Vagina (tissue), 2 donors: ENCODE results near the gene PRKAG2. TPM values are rescaled to one million over a fixed set of nuclear protein-coding genes. Genes with fewer than 3 reads are reported as not detected.
A peak's percentile ranks its signal among the peaks of the same experiment; 100 is the strongest.

Experiments used
- DNase-seq, 2 donors: peaks; one replicate each; pipeline ENCODE4 v3.0.0-alpha.2; 2017; ENCODE audit errors: extremely low spot score in 2 of 2
- H3K27ac ChIP-seq: fragments of 200-600 bp; sonication (generic); one replicate; pipeline ENCODE4 v1.5.1; 2019
- H3K27me3 ChIP-seq: fragments of 200-600 bp; sonication (generic); one replicate; pipeline ENCODE4 v1.5.1; 2019
- H3K36me3 ChIP-seq, 2 donors: fragments of 200-600 bp; sonication (generic); one replicate each; pipeline ENCODE4 v1.5.1; 2017 to 2019
- H3K4me1 ChIP-seq: fragments of 200-600 bp; sonication (generic); one replicate; pipeline ENCODE4 v1.5.1; 2019
- H3K4me3 ChIP-seq, 2 donors: fragments of 200-600 bp; sonication (generic); 1 replicate in 1 of 2; 2 replicates in 1 of 2; pipeline ENCODE4 v1.5.1; 2016 to 2019
- H3K9me3 ChIP-seq: fragments of 200-600 bp; sonication (generic); one replicate; pipeline ENCODE4 v1.5.1; 2019
- POLR2A ChIP-seq, 2 donors: fragments of 450-650 bp; IDR thresholded peaks; one replicate each; pipeline ENCODE4 v1.6.1; 2017; ENCODE audit warnings: antibody characterized with exemption in 2 of 2, mild to moderate bottlenecking in 2 of 2, moderate library complexity in 2 of 2
- POLR2AphosphoS5 ChIP-seq, 2 donors: sonication (generic); formaldehyde crosslinking; IDR thresholded peaks; one replicate each; pipeline ENCODE4 v1.9.0; 2017; ENCODE audit warnings: antibody characterized with exemption in 2 of 2, mild to moderate bottlenecking in 2 of 2, low read depth in 1 of 2; ENCODE audit not compliant: insufficient read depth in 1 of 2
- intact Hi-C: fragments of 100-400 bp; cut with DNase I; formaldehyde crosslinking; loops from one replicate; pipeline ENCODE4 v1.15.1; 2023
- total RNA-seq: library from RNA; depleted of rRNA; stranded (reverse); fragments of >200 nt; gene quantifications from one replicate; pipeline ENCODE4 v1.2.3, GENCODE V29; 2016
- TF ChIP-seq, protein P1 (sequence below), 3 experiments: fragments of 450-650 bp in 2 of 3; fragments of 200-600 bp in 1 of 3; sonication (generic) in 1 of 3; IDR thresholded peaks; one replicate each; pipeline ENCODE4 v1.5.1; 2017 to 2019; ENCODE audit warnings: antibody characterized with exemption in 3 of 3, mild to moderate bottlenecking in 2 of 3, moderate library complexity in 2 of 3

PRKAG2 gene
- total RNA-seq, 1 donor from 2014 or later = 25.0 TPM

GRCh38 chr7:151807846-151808245 lies 69.1 kb downstream of the PRKAG2 start:
- no peak overlapping the region for H3K4me3 ChIP-seq
- no peaks in the 10 kb centered on the region for H3K36me3 ChIP-seq
- intact Hi-C loops = no loop called here
- H3K9me3 ChIP-seq = no peaks in the 10 kb centered on the region
- DNase-seq = no peak
- no peak overlapping the region for H3K27ac ChIP-seq
- no peaks in the 10 kb centered on the region for H3K27me3 ChIP-seq
- no peaks in the 10 kb centered on the region for H3K4me1 ChIP-seq
- TF ChIP-seq POLR2A (IDR thresholded peaks at IDR 0.05) (no peak), POLR2AphosphoS5 (IDR thresholded peaks at IDR 0.05; ENCODE audit: insufficient read depth in 1 of 2, low read depth in 1 of 2) (no peak)
- TF ChIP-seq, protein P1, sequence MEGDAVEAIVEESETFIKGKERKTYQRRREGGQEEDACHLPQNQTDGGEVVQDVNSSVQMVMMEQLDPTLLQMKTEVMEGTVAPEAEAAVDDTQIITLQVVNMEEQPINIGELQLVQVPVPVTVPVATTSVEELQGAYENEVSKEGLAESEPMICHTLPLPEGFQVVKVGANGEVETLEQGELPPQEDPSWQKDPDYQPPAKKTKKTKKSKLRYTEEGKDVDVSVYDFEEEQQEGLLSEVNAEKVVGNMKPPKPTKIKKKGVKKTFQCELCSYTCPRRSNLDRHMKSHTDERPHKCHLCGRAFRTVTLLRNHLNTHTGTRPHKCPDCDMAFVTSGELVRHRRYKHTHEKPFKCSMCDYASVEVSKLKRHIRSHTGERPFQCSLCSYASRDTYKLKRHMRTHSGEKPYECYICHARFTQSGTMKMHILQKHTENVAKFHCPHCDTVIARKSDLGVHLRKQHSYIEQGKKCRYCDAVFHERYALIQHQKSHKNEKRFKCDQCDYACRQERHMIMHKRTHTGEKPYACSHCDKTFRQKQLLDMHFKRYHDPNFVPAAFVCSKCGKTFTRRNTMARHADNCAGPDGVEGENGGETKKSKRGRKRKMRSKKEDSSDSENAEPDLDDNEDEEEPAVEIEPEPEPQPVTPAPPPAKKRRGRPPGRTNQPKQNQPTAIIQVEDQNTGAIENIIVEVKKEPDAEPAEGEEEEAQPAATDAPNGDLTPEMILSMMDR (IDR thresholded peaks at IDR 0.05) = no peak

- Histone ChIP-seq H3K4me1 (no peaks in the 10 kb centered on the region), H3K36me3 (no peaks in the 10 kb centered on the region), H3K9me3 (no peaks in the 10 kb centered on the region), H3K27me3 (no peaks in the 10 kb centered on the region), H3K27ac (no peak overlapping the region), H3K4me3 (no peak overlapping the region)
- intact Hi-C loops = no loop called here
- DNase-seq = no peak
- TF ChIP-seq, protein P1 (IDR thresholded peaks at IDR 0.05) = no peak
- TF ChIP-seq POLR2A (IDR thresholded peaks at IDR 0.05) (no peak), POLR2AphosphoS5 (IDR thresholded peaks at IDR 0.05; ENCODE audit: insufficient read depth in 1 of 2, low read depth in 1 of 2) (no peak)
These were observed 69.8 kb downstream of the PRKAG2 start for GRCh38 chr7:151806952-151807775.

DNA sequence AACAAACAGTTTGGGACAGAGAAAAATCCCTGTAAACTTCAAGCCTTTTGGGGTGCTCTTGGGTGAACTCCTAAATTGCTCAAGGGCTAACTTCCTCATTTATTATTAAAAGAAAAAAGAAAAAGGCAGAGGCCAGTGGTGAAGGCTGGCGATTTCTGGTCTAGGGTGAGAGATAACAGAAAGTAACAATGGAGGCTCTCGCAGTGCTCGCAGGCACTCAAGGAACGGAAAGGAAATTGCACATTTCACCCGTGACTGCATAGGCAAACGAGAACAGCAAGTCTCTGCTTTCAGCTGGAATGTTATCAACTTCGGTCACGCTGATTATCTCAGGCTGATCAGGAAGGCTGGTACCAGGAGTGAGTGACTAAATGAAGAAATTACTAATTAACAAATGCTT lies 70.7 kb downstream of the PRKAG2 start:
- no peak overlapping the region for H3K4me3 ChIP-seq
- no peaks in the 10 kb centered on the region for H3K9me3 ChIP-seq
- H3K36me3 ChIP-seq = no peaks in the 10 kb centered on the region
- no peaks in the 10 kb centered on the region for H3K27me3 ChIP-seq
- intact Hi-C loops = no loop called here
- TF ChIP-seq POLR2AphosphoS5 (IDR thresholded peaks at IDR 0.05; ENCODE audit: insufficient read depth in 1 of 2, low read depth in 1 of 2) = peak in 1 of 2 donors; percentile 37
- TF ChIP-seq POLR2A (IDR thresholded peaks at IDR 0.05) = no peak
- H3K27ac ChIP-seq = no peak overlapping the region
- no peak for DNase-seq
- no peaks in the 10 kb centered on the region for H3K4me1 ChIP-seq

- no peak overlapping the region for H3K27ac ChIP-seq
- no peaks in the 10 kb centered on the region for H3K36me3 ChIP-seq
- TF ChIP-seq POLR2A (IDR thresholded peaks at IDR 0.05) (no peak), POLR2AphosphoS5 (IDR thresholded peaks at IDR 0.05; ENCODE audit: insufficient read depth in 1 of 2, low read depth in 1 of 2) (no peak)
- TF ChIP-seq, protein P1 (IDR thresholded peaks at IDR 0.05) = no peak
- H3K4me1 ChIP-seq = no peaks in the 10 kb centered on the region
- H3K27me3 ChIP-seq = no peaks in the 10 kb centered on the region
- intact Hi-C loops = no loop called here
- H3K4me3 ChIP-seq = no peak overlapping the region
- no peak for DNase-seq
- H3K9me3 ChIP-seq = no peaks in the 10 kb centered on the region
These were observed 71.7 kb downstream of the PRKAG2 start for GRCh38 chr7:151805191-151805590.

- no peak overlapping the region for H3K27ac ChIP-seq
- no peak overlapping the region for H3K4me3 ChIP-seq
- no peak for DNase-seq
- no peaks in the 10 kb centered on the region for H3K4me1 ChIP-seq
- H3K36me3 ChIP-seq = no peaks in the 10 kb centered on the region
- no peaks in the 10 kb centered on the region for H3K9me3 ChIP-seq
- no peaks in the 10 kb centered on the region for H3K27me3 ChIP-seq
- intact Hi-C loops = no loop called here
- TF ChIP-seq POLR2AphosphoS5 (IDR thresholded peaks at IDR 0.05; ENCODE audit: insufficient read depth in 1 of 2, low read depth in 1 of 2) (no peak), POLR2A (IDR thresholded peaks at IDR 0.05) (no peak)
- TF ChIP-seq, protein P1 (IDR thresholded peaks at IDR 0.05) = no peak
These were observed 72.2 kb downstream of the PRKAG2 start for GRCh38 chr7:151804756-151805155.
